Activated CD4-positive, CD25-positive, alpha-beta regulatory T cell treated with anti-CD3 and anti-CD28 coated beads, Interleukin-2, amount 50 U/mL, for 72 hours (primary cell): Measurements from ENCODE around the gene ACKR3.

Experiments used
- DNase-seq: peaks from one replicate; pipeline ENCODE4 v3.0.0; 2021

Gene ACKR3

DNA sequence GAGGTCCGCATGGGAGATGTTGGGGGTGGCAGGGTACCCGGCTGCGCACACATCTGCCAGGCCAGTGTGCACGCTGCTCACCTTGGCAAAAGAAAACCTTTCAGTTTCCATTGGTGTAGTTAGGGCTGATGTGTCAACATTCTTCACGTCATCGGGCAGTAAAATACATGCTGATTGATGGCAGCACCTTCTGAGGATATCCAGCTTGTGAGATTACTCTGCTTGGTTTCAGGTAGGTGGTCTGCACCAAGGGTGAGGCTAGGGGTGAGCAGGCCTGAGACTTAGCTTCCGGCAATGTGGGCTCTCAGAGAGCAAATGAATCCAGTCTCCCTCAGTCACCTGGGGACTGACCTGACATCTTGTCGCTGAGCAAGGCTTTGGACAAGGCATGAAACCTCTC is 19.3 kb upstream of the ACKR3 start:
- no peak for DNase-seq

DNA sequence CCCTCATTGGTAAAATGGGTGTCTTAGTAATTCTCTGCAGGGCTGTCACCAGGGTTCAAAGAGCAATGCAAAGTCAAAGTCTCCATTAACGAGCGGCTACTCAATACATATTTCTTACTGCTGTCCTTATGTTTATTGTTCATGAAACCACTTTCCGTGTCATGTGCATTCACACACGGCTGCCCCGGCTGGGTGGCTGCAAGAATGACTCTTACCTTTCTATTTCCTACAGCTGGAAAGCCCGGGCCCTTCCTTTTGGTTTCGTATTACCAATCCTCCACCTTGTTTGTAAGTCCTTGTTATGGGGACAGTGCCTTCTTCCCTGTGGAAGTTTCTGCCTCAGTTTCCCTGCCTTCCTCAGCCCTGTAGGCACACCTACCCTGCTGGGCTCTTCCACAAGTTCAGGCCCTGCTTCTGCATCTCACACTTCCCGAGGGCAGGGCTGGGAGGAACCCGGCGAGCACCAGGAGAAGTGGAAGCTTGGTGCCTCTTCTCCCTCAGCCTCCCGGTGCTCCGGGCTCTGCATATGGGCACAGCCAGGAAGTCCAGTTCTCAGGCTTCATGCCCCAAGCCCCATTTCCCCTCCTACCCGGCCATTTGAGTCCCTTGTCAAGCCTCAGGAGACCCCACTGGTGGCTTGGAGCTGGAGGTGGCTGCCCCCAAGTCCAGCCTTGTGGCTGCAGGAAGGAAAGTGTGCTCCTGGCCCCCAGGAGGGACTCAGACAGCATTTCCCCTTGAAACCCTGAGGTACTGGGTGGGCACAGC is 18.7 kb upstream of the ACKR3 start:
- no peak for DNase-seq

DNA sequence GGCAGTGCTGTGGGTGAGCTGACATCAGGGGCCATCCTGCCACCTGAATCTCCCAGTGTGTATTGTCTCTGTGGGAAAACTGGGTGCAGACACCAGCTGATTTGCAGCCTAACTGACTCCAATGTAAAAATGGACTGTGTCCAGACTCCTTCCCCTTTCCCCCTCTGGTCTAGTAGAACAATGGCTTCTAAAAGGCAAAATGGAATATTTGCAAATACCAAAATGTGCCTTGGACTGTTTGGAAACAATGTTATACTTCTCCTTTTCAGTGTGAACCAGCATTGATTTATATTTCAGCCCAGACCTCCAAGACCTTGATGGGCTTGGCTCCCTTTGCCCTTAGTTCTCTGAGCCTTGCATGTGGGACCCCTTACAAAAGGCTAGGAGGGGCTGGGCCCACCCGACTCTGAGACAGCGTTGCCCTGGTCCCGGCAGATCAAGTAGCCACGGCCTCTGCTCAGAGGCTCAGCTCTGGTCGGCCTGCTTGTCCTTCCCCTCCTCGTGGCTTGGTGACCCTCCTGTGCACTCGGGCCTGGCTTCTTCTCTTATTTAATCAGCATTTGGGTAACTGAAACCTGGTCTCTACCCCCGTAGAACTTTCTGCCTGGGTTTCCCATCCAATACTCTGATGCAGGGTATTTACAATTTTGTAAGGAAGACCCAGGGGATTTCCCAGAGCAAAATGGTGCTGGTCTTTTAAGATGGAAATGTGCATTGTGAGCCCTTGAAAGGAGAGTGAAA is 18.0 kb upstream of the ACKR3 start:
- DNase-seq, result no peak

DNA sequence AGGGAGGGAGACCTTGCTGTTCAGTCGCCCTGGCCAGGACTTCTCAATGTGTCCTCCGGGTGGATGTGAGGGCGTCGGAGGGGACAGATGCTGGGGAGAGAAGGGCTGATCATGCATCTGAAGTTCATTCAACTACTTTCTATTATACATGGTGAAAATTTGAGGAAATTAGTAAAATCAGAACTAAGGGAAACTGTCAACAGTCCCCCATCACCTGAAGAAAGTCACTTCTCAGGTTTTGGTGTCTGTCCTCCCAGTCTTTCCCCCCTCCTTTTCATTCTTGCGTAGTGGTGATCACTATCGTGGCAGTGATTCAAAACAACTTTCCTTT is 17.4 kb upstream of the ACKR3 start:
- DNase-seq, result no peak

DNA sequence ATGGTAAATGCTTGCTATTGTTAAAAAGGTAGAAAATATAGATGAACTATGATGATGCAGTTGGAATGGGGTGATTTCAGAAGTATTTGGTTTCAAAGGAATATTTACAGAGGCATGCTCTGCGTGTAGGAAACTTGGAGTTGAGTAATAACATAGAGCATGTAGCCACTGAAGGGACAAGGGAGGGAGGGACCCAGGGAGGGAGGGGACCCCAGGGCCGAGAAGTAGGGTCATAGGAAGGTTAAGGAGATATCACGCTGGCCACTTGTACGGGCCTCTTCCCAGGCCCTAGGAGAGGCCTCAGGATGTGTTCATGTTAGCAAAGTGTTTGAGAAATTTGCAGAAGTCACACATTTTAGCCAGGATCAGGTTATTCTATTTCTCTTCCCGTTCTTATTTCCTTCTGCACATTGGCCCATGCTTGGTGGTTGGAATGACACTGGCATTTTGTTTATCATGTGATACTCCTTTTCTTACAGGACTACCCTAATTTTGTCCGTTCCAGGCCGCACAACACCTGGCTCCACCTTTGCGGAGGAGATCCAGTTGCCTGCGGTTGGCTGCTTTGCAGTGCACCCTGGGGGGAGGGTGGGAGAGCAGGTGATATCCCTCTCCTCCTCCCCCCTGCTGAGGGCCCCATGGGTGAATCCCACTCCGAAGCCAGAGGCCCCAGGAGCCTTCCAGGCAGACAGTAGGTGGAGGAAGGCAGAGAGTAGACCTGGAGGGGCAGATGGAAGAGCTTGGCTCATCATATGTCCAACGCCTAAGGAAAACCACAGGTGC is 16.9 kb upstream of the ACKR3 start:
- DNase-seq, result no peak

GRCh38 chr2:236553522-236553921 is 16.1 kb upstream of the ACKR3 start:
- DNase-seq, result no peak

- DNase-seq, result no peak
Observed at GRCh38 chr2:236554629-236555282, 14.9 kb upstream of the ACKR3 start.

GRCh38 chr2:236555481-236555880 is 14.1 kb upstream of the ACKR3 start:
- DNase-seq, result no peak

- no peak for DNase-seq
Observed at GRCh38 chr2:236557306-236558030, 12.2 kb upstream of the ACKR3 start.

DNA sequence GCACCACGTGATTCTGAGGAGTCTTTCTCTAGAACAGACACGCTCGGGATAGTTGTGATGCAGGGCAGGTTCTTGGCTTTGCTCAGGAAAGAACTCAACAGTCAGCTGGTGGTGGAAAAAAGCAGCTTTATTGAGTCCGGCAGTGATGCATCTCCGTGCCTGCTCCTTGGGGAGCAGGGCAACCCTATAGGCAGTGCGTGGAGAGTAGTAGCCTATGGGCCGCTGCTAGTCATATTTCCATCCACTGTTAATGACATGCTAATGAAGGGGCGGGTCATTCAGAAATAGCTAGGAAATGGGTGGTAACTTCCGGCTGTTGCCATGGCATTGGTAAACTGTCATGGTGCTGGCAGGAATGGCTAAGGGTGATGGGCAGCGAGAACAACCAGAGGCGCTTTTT is 11.6 kb upstream of the ACKR3 start:
- DNase-seq, result no peak

DNA sequence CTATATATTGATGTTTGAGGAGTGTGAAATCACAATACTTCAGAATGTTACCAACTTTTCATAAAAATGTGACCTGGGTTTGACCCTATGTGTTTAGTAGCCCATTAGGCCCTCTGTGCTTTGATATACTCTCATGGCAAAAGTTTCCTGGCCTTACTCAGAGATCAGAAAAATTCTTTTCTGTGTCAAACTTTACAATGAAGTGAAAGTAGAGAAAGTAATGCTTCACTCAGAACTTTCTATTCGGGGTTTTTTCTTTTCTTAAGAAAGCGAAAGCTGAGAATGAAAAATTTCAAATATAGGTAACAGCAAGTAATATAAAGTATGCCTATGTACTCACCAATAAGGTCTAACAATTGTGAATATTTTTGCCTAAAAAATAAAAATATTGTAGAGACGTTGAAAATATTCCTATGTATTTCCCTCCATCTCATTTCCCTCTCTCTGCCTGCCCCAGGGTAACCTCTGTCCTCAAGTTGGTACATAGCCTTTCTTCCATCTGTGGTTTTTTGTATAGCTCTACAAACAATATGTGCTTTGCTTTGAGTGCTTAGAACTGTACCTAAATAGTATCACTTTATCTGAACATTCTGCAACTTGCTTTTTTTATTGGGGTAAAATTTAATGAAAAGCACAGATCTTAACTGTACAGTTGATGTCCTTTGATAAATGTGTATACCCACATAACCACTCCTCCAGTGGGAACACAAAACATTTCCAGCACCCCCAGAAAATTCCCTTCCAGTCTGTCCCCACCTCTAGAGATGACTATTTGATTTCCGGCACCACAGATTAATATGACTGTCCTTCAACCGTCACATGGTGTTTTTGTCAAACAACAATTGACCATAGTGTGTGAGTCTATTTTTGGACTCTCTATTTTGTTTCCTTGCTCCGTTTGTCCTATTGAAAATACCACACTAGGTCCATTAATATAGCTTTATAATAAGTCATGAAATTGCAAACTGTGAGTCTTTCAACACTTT is 10.3 kb upstream of the ACKR3 start:
- DNase-seq, result no peak

- no peak for DNase-seq
Observed at GRCh38 chr2:236561874-236562273, 7.8 kb upstream of the ACKR3 start.

DNA sequence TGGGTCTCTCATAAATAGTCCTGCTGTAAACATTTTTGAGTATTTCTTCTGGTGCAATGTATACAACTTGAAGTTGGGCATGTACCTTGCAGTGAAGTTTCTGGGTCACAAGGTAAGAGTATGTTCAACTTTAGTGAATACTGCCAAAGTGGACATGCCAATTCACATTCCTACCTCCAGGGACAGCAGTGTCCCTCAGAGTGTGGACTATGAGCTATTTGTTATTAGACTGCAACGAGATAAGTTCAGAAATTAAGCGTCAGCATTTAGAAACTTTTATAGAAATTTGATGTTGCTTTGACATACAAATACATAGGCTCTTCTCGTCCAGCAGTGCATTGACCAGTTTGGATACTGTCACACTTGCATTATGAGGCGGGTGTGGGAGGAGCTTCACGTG is 7.2 kb upstream of the ACKR3 start:
- DNase-seq, result no peak

DNA sequence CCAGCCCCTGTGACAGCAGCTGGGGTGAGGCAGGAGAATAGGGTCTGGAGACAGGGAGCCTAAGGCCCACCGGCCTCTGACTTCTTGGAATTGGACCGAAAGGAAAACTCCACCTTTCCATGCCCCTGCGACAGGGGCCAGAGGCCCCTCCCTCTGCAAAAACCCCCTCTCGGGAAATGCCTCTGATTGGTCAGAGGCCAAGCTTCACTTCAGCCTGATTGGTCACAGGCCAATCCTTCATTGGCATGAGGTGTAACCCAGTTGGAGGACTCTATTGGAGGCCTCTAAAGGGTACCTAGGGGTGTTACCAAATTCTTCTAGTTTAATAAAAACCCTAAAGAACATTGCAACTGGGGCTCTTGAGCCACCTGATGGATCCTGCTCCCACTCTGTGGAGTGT is 5.7 kb upstream of the ACKR3 start:
- no peak for DNase-seq

DNA sequence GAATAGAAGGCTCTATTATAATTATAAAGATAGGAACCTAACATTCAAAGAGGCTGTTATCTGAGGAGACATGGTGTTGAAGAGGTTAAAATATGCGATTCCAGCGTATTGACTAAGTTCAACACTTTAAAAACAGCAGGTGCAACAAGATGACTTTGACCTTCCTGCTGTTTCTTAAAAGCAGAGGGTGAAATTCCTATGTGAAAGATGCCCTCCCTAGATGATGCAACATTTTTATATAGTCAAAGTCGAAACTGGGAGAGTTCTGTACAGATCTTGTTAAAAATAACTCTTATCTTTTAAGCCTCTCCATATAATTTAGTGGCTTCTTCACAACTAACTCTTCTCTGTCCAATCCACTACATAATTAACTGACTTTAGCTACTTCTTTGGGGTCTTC is 4.4 kb upstream of the ACKR3 start:
- no peak for DNase-seq

DNA sequence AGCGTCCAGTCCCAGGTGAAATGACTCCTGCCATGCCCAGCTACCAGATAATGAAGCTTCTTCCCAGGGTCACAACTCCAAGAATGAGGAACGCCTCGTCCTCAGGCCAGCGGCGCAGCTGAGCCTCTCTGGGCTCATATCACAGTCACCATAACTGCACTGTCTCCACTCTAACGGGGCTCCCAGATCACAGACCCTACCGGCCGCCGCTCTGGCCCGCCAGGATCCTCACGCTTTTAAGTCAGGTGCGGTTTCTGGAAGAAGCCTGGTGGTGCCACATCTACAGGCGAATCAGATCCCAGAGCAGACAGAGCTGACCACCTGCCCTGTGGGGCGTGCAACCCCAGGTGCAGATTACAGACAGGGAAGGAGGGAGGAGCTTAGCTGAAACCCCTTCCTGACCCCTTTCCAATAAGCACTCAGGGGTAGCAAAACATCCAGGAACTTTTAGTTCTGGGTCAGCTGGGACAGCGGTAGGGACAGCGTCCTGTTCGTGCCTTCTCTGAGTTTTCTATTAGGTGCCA is 3.7 kb upstream of the ACKR3 start:
- DNase-seq, result no peak

GRCh38 chr2:236566596-236566995 is 3.0 kb upstream of the ACKR3 start:
- DNase-seq, result no peak

DNA sequence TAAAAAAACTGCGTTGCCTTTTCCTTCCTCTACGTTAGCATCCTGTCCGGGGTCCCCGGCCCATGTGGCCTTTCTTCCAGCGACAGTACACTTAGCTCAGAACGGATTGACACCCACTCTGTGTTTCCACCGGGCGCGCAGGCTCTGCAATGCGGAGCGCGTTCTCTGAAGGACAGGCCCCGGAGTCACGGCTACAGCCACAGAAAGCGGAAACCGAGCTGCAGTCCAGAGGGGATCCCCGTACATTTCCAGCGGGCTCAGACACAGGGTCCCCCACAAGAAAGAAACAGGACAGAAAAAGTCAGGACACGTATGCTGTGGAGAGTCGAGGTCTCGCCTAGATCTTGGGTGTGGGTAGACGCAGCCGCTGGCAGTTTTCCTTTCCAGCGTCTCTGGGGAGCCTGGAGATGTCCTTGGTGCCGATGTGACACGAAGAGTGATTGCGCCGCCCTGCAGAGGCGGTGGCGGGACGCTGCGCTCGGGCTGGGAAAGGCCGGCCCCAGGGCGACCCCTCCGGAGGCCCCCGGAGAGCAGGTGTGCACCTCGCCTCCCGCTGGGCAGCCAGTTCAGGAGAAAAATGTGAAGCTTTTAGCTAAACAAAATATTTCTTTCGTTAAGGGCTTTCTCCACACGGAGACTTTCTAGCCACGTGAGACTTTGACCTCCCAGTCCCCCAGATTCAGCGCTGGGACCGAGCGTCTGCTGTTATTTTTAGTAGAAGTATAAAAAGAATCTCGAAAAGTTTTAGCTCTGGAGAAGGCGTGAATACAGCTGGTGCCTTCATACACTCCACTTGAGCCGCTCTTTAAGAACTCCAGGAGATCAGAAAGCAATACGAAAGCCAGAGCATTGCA is 1.3 kb upstream of the ACKR3 start:
- peak; percentile 51 for DNase-seq

DNA sequence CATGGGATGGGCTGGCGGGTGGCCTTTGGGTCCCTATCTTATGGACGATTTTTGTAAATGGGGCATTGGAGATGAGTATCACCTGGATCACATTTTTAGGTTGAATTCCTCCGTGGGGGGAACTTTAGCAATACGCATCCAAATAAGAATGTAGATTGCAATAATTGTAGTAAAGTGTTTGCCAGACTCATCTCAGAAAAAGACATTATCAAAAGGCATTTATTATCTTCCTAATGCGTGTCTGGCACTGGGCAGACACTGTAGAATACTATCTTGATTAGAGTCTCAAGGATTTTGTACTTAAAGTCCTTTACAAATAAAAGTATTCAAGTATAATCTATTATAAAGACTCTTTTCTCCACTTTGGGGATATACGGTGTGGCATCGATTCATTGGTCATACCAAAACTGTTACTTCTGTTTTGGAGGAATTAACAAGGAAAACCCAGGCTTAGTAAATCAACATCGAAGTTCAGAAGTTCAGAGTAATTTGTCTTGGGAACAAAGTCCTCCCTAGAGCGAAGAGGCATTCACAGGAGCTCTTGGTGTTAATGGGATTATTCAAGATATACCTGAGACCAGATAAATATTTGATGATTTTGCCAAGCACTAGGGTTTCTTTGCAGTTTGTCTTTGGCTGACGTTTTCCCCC is 578 bp upstream of the ACKR3 start:
- DNase-seq, result no peak
